EL (cell line): Measurements from ENCODE around the gene TCP11.

ENCODE experiments used
- DNase-seq: peaks from one replicate; pipeline ENCODE4 v3.0.0-alpha.2; 2016

TCP11 gene

GRCh38 chr6:35170891-35171290 lies 29.8 kb upstream of the TCP11 start:
- DNase-seq: peak; percentile 52

GRCh38 chr6:35170166-35170565 lies 29.0 kb upstream of the TCP11 start:
- DNase-seq: peak; percentile 56

GRCh38 chr6:35168461-35168861 lies 27.3 kb upstream of the TCP11 start:
- DNase-seq: no peak

GRCh38 chr6:35167505-35167904 lies 26.4 kb upstream of the TCP11 start:
- DNase-seq: no peak

GRCh38 chr6:35166520-35166919 lies 25.4 kb upstream of the TCP11 start:
- DNase-seq: no peak

- no peak for DNase-seq
Measured at GRCh38 chr6:35166116-35166515, 25.0 kb upstream of the TCP11 start.

- DNase-seq: no peak
Measured at GRCh38 chr6:35165630-35166071, 24.5 kb upstream of the TCP11 start.

GRCh38 chr6:35164868-35165267 lies 23.7 kb upstream of the TCP11 start:
- DNase-seq: no peak

GRCh38 chr6:35164277-35164676 lies 23.1 kb upstream of the TCP11 start:
- DNase-seq: no peak

- DNase-seq: no peak
Measured at GRCh38 chr6:35163836-35164235, 22.7 kb upstream of the TCP11 start.

GRCh38 chr6:35161776-35162607 lies 20.9 kb upstream of the TCP11 start:
- DNase-seq: no peak

GRCh38 chr6:35161266-35161665 lies 20.1 kb upstream of the TCP11 start:
- no peak for DNase-seq

GRCh38 chr6:35160642-35161041 lies 19.5 kb upstream of the TCP11 start:
- no peak for DNase-seq

- DNase-seq: no peak
Measured at GRCh38 chr6:35158520-35158919, 17.4 kb upstream of the TCP11 start.

- no peak for DNase-seq
Measured at GRCh38 chr6:35154947-35155346, 13.8 kb upstream of the TCP11 start.

- DNase-seq: peak; percentile 69
Measured at GRCh38 chr6:35154262-35154661, 13.1 kb upstream of the TCP11 start.

GRCh38 chr6:35152067-35152707 lies 11.0 kb upstream of the TCP11 start:
- no peak for DNase-seq

GRCh38 chr6:35151466-35151865 lies 10.3 kb upstream of the TCP11 start:
- DNase-seq: no peak

GRCh38 chr6:35149891-35150566 lies 8.9 kb upstream of the TCP11 start:
- no peak for DNase-seq

GRCh38 chr6:35148167-35148741 lies 7.1 kb upstream of the TCP11 start:
- DNase-seq: peak; percentile 75

- DNase-seq: no peak
Measured at GRCh38 chr6:35147486-35147885, 6.3 kb upstream of the TCP11 start.

- no peak for DNase-seq
Measured at GRCh38 chr6:35147026-35147425, 5.9 kb upstream of the TCP11 start.

- peak; percentile 60 for DNase-seq
Measured at GRCh38 chr6:35146453-35146852, 5.3 kb upstream of the TCP11 start.

GRCh38 chr6:35145757-35146156 lies 4.6 kb upstream of the TCP11 start:
- no peak for DNase-seq
